Fibroblast of lung (primary cell): ENCODE results near the gene PALLD. TPM values are rescaled to one million over a fixed set of nuclear protein-coding genes. Genes with fewer than 3 reads are reported as not detected.

Source experiments
- DNase-seq, 2 donors: peaks; one replicate each; pipeline versions ENCODE4 v3.0.0 to v3.0.0-alpha.2; 2010; ENCODE audit warnings: low read depth in 2 of 2
- H2AFZ ChIP-seq: 2 replicates; pipeline ENCODE4 v1.5.1; 2012; ENCODE audit warnings: low read length, control low read depth, inconsistent platforms
- H3K27ac ChIP-seq: 2 replicates; pipeline ENCODE4 v1.5.1; 2011; ENCODE audit warnings: low read length, control low read depth; ENCODE audit not compliant: insufficient read depth
- H3K27me3 ChIP-seq: 2 replicates; pipeline ENCODE4 v1.5.1; 2011; ENCODE audit warnings: mild to moderate bottlenecking, low read length; ENCODE audit not compliant: control insufficient read depth, insufficient read depth
- H3K36me3 ChIP-seq: 2 replicates; pipeline ENCODE4 v1.5.1; 2011; ENCODE audit warnings: low read length; ENCODE audit not compliant: control insufficient read depth, insufficient read depth
- H3K4me1 ChIP-seq: 2 replicates; pipeline ENCODE4 v1.5.1; 2011; ENCODE audit warnings: low read length; ENCODE audit not compliant: control insufficient read depth, insufficient read depth; ENCODE audit errors: extremely low read depth
- H3K4me2 ChIP-seq: 2 replicates; pipeline ENCODE4 v1.5.1; 2011; ENCODE audit warnings: low read length, control low read depth; ENCODE audit not compliant: insufficient read depth; ENCODE audit errors: extremely low read depth
- H3K4me3 ChIP-seq, 4 experiments: fragments of 200-600 bp in 1 of 4; sonication (generic) in 1 of 4; replicated peaks in 1 of 4; 2 replicates each; pipeline ENCODE4 v1.5.1; 2011 to 2016; ENCODE audit warnings: low read length in 4 of 4, low read depth in 3 of 4, mild to moderate bottlenecking in 3 of 4, control low read depth in 2 of 4, inconsistent platforms in 1 of 4, mixed read lengths in 1 of 4; ENCODE audit not compliant: insufficient read depth in 1 of 4; ENCODE audit errors: control extremely low read depth in 1 of 4
- H3K79me2 ChIP-seq: 2 replicates; pipeline ENCODE4 v1.5.1; 2012; ENCODE audit warnings: mild to moderate bottlenecking, low read length, inconsistent platforms; ENCODE audit not compliant: control insufficient read depth, insufficient read depth
- H3K9ac ChIP-seq: 2 replicates; pipeline ENCODE4 v1.5.1; 2011; ENCODE audit warnings: mild to moderate bottlenecking, low read length, control low read depth; ENCODE audit not compliant: insufficient read depth
- H3K9me3 ChIP-seq: 2 replicates; pipeline ENCODE4 v1.5.1; 2012; ENCODE audit warnings: low read depth, low read length; ENCODE audit not compliant: control insufficient read depth, insufficient read depth
- H4K20me1 ChIP-seq: 2 replicates; pipeline ENCODE4 v1.5.1; 2011; ENCODE audit warnings: low read length; ENCODE audit not compliant: control insufficient read depth, insufficient read depth; ENCODE audit errors: extremely low read depth
- EZH2 ChIP-seq: IDR thresholded peaks from 2 replicates; pipeline ENCODE4 v1.5.1; 2012; ENCODE audit warnings: low read length, control low read depth, mild to moderate bottlenecking; ENCODE audit errors: missing control alignments
- polyA plus RNA-seq, 2 donors: library from polyadenylated mRNA; depleted of rRNA in 1 of 2; stranded (reverse) in 1 of 2; unstranded in 1 of 2; fragments of >200 nt; gene quantifications; 2 replicates each; pipeline ENCODE4 v1.2.1, GENCODE V29; 2011 to 2012; ENCODE audit warnings: missing spikeins in 1 of 2
- total RNA-seq: library from RNA; depleted of rRNA; stranded (reverse); fragments of >200 nt; gene quantifications from 2 replicates; pipeline ENCODE4 v1.2.1, GENCODE V29; 2014
- TF ChIP-seq, protein P1 (sequence below), 2 donors: IDR thresholded peaks in 1 of 2; conservative IDR thresholded peaks in 1 of 2; 1 replicate in 1 of 2; 2 replicates in 1 of 2; pipeline ENCODE4 v1.5.1; 2011 to 2012; ENCODE audit warnings: low read length in 2 of 2, control low read depth in 1 of 2, inconsistent platforms in 1 of 2, low read depth in 1 of 2, mild to moderate bottlenecking in 1 of 2

PALLD gene
- total and polyA plus RNA-seq, 2 donors (not counting 1 experiment from before 2014, with no cell fraction given): 200 to 205 TPM

DNA sequence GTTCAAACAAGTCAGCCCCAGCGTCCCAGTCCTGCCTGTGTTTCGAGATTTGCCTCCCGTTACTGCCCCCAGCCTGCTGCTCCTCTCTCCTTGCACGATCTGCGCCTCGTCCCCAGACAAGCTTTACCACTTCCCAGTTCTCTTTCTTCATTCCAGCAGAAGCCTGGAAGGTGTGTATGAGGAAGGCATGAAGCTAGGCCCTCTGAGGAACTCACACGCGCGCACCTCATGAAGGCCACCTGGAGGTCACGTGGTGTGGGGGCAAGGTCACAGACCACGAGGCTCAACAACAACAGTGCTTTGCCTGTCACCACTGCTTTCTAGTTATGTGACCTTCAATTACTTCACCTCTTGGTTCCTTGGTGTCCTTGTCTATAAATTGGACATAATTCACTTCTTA is 181.0 kb downstream of the PALLD start:
- Histone ChIP-seq H3K27ac (no peak overlapping the region), H3K36me3 (no peaks in the 10 kb centered on the region), H3K27me3 (no peaks in the 10 kb centered on the region), H3K9me3 (no peaks in the 10 kb centered on the region), H3K79me2 (no peaks in the 10 kb centered on the region), H2AFZ (no peak overlapping the region), H3K4me3 (no peak overlapping the region), H3K4me1 (peaks cover 6% of the 10 kb centered on the region), H3K9ac (no peak overlapping the region), H3K4me2 (no peak overlapping the region), H4K20me1 (no peaks in the 10 kb centered on the region)
- TF ChIP-seq EZH2: no peak
- TF ChIP-seq, protein P1, sequence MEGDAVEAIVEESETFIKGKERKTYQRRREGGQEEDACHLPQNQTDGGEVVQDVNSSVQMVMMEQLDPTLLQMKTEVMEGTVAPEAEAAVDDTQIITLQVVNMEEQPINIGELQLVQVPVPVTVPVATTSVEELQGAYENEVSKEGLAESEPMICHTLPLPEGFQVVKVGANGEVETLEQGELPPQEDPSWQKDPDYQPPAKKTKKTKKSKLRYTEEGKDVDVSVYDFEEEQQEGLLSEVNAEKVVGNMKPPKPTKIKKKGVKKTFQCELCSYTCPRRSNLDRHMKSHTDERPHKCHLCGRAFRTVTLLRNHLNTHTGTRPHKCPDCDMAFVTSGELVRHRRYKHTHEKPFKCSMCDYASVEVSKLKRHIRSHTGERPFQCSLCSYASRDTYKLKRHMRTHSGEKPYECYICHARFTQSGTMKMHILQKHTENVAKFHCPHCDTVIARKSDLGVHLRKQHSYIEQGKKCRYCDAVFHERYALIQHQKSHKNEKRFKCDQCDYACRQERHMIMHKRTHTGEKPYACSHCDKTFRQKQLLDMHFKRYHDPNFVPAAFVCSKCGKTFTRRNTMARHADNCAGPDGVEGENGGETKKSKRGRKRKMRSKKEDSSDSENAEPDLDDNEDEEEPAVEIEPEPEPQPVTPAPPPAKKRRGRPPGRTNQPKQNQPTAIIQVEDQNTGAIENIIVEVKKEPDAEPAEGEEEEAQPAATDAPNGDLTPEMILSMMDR (conservative IDR thresholded peaks at IDR 0.05 in 1 of 2, IDR thresholded peaks at IDR 0.05 in 1 of 2; ENCODE audit: low read depth in 1 of 2, low read length in 2 of 2): no peak
- DNase-seq: no peak

DNA sequence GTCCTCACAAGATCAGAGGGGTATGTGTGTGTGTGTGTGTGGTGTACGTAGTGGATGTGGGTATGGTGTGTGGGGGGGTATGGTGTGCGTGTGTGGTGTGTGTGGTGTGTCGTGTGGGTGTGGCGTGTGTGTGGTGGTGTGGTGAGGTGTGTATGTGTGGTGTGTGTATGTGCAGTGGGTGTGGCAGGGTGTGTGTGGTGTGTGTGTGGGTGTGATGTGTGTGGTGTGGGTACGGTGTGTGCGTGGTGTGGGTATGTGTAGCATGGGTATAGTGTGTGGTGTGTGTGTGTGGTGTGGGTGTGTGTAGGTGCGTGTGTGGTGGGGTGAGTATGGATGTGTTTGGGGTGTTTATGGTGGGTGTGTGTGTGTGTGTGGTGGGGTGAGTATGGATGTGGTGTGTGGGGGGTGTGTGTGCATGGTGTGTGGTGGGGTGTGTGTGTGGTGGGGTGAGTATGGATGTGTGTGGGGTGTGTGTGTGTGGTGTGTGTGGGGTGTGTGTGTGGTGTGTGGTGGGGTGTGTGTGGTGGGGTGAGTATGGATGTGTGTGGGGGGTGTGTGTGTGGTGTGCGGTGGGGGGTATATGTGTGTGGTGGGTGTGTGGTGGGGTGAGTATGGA is 182.0 kb downstream of the PALLD start:
- H3K27ac ChIP-seq: no peak overlapping the region
- no peaks in the 10 kb centered on the region for H3K27me3 ChIP-seq
- H3K79me2 ChIP-seq: no peaks in the 10 kb centered on the region
- H4K20me1 ChIP-seq: no peaks in the 10 kb centered on the region
- no peaks in the 10 kb centered on the region for H3K9me3 ChIP-seq
- peaks cover 6% of the 10 kb centered on the region for H3K4me1 ChIP-seq
- no peak overlapping the region for H3K9ac ChIP-seq
- no peak overlapping the region for H3K4me3 ChIP-seq
- no peak overlapping the region for H2AFZ ChIP-seq
- no peak for TF ChIP-seq EZH2
- TF ChIP-seq, protein P1 (conservative IDR thresholded peaks at IDR 0.05 in 1 of 2, IDR thresholded peaks at IDR 0.05 in 1 of 2; ENCODE audit: low read depth in 1 of 2, low read length in 2 of 2): no peak
- no peak overlapping the region for H3K4me2 ChIP-seq
- DNase-seq: no peak
- no peaks in the 10 kb centered on the region for H3K36me3 ChIP-seq

DNA sequence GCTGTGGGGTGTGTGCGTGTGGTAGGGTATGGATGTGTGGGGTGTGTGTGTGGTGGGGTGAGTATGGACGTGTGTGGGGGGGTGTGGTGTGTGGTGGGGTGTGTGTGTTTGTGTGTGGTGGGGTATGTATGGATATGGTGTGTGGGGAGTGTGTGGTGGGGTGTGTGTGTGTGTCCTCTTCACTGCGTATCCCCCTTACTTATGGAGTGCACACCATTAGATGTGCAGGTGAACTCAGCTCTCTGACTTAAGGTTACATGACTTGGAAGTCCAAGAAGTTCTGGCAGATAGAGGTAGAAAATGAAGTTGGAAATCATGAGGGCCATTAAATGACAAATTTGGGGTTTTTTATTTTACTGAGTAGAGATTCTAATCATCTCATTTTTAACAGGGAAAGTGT is 182.5 kb downstream of the PALLD start:
- Histone ChIP-seq H3K27ac (no peak overlapping the region), H3K79me2 (no peaks in the 10 kb centered on the region), H3K9ac (no peak overlapping the region), H3K4me1 (peaks cover 6% of the 10 kb centered on the region), H3K27me3 (no peaks in the 10 kb centered on the region), H3K4me3 (no peak overlapping the region), H2AFZ (no peak overlapping the region), H3K9me3 (no peaks in the 10 kb centered on the region), H3K36me3 (no peaks in the 10 kb centered on the region), H4K20me1 (no peaks in the 10 kb centered on the region), H3K4me2 (no peak overlapping the region)
- no peak for TF ChIP-seq EZH2
- TF ChIP-seq, protein P1 (conservative IDR thresholded peaks at IDR 0.05 in 1 of 2, IDR thresholded peaks at IDR 0.05 in 1 of 2; ENCODE audit: low read depth in 1 of 2, low read length in 2 of 2): no peak
- DNase-seq: no peak
